Suprapubic skin (tissue), 3 donors: ENCODE data around the gene ICA1.

Experiments
- CTCF ChIP-seq, 2 donors: fragments of 200-600 bp in 1 of 2; fragments of 450-650 bp in 1 of 2; sonication (generic) in 1 of 2; IDR thresholded peaks; one replicate each; pipeline ENCODE4 v1.5.1; 2016 to 2019; ENCODE audit warnings: antibody characterized with exemption in 2 of 2, mild to moderate bottlenecking in 1 of 2, moderate library complexity in 1 of 2
- POLR2A ChIP-seq, 2 donors: fragments of 450-650 bp; IDR thresholded peaks; one replicate each; pipeline ENCODE4 v1.6.1; 2017; ENCODE audit warnings: antibody characterized with exemption in 2 of 2, mild to moderate bottlenecking in 2 of 2, moderate library complexity in 2 of 2

DNA sequence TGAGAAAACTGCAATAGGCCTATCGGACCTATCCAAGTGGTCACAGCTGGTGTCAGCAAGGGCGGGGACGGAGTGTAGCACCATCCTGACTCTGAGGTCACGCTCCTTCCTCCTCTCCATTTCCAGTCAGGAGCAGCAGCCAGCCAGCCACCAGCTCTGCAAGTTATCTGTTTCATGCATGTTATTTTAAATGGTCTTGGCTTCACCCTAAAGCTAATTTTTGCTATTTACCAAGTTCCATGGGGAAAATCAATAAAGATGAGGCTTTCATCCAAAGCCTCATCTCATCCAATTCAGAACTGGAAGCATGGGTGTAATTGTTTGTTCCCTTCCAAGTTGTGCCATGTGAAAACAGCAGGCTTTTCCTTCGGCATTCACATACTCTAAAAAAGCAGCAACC is 49.3 kb downstream of the ICA1 start:
- TF ChIP-seq CTCF (IDR thresholded peaks at IDR 0.05) (no peak), POLR2A (IDR thresholded peaks at IDR 0.05) (no peak)
